GM04503 (cell line): ENCODE measurements around the gene LAMA5.
A peak's percentile ranks its signal among the peaks of the same experiment; 100 is the strongest.

Experiments used
- DNase-seq: peaks from one replicate; pipeline ENCODE4 v3.0.0-alpha.2; 2012; ENCODE audit warnings: low read depth

Gene LAMA5, protein sequence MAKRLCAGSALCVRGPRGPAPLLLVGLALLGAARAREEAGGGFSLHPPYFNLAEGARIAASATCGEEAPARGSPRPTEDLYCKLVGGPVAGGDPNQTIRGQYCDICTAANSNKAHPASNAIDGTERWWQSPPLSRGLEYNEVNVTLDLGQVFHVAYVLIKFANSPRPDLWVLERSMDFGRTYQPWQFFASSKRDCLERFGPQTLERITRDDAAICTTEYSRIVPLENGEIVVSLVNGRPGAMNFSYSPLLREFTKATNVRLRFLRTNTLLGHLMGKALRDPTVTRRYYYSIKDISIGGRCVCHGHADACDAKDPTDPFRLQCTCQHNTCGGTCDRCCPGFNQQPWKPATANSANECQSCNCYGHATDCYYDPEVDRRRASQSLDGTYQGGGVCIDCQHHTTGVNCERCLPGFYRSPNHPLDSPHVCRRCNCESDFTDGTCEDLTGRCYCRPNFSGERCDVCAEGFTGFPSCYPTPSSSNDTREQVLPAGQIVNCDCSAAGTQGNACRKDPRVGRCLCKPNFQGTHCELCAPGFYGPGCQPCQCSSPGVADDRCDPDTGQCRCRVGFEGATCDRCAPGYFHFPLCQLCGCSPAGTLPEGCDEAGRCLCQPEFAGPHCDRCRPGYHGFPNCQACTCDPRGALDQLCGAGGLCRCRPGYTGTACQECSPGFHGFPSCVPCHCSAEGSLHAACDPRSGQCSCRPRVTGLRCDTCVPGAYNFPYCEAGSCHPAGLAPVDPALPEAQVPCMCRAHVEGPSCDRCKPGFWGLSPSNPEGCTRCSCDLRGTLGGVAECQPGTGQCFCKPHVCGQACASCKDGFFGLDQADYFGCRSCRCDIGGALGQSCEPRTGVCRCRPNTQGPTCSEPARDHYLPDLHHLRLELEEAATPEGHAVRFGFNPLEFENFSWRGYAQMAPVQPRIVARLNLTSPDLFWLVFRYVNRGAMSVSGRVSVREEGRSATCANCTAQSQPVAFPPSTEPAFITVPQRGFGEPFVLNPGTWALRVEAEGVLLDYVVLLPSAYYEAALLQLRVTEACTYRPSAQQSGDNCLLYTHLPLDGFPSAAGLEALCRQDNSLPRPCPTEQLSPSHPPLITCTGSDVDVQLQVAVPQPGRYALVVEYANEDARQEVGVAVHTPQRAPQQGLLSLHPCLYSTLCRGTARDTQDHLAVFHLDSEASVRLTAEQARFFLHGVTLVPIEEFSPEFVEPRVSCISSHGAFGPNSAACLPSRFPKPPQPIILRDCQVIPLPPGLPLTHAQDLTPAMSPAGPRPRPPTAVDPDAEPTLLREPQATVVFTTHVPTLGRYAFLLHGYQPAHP (N-terminal part only)

DNA sequence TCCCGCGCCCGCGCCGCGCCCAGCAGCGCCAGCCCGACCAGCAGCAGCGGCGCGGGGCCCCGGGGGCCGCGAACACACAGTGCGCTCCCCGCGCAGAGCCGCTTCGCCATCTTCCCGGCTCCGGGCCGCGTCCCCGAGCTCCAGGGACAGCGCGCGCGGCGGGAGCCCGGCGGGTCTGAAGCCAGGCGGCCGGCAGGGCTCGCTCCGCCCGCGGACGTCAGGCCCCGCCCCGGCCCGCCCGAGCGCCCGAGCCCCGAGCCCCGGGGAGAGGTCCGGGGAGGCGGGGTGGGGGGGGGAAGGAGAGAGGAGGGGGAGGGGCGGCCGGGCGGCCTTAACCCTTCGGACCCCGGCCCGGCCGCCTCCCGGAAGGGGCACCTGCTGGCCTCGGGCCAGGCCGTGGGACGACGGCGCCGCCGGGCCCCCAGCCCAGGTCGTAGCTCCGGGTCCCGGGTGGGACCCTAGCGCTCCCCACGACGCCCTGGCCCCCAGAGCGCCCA is at the start of gene LAMA5:
LAMA5 (minus strand) TSS at position 177 of the 497 bp plus-strand sequence; CDS start at position 110, 67 bp downstream.
- no peak for DNase-seq

DNA sequence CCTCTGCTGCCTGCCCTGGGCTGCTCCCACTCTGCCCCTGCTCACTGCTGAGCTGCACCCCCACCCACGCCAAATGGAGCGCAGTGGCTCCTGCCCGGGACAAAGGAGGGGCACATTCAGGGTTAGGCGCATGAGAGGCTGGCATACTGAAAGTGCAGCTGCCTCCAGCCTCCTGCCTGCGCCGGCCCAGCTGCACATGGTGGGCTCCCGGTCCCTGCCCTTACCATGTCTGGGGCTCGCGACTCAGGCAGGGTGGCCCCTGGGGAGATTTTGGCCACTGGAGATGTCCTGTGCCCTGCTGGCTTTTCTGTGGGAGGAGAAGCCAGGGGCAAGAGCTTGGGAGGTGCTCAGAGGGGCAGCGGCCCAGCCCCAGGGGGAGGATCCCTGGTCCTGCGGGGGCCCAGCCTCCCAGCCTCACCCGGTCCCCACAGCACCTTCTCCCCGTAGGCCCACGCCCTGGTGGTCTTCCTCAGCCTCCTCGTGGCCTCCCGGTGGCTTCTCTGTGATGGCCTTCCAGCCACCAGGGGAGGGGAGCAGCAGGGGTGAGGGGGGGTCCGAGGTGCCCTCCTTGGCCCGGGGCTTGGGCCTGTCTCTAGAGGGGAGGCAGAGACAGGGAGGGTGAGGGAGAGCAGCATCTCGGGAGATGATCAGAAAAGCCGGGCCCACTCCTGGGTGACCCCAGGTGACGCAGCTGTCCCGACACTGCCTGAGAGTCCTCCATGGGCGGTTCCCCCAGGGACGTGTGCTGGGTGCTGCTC is 48.4 kb upstream of the LAMA5 start:
- DNase-seq = no peak

DNA sequence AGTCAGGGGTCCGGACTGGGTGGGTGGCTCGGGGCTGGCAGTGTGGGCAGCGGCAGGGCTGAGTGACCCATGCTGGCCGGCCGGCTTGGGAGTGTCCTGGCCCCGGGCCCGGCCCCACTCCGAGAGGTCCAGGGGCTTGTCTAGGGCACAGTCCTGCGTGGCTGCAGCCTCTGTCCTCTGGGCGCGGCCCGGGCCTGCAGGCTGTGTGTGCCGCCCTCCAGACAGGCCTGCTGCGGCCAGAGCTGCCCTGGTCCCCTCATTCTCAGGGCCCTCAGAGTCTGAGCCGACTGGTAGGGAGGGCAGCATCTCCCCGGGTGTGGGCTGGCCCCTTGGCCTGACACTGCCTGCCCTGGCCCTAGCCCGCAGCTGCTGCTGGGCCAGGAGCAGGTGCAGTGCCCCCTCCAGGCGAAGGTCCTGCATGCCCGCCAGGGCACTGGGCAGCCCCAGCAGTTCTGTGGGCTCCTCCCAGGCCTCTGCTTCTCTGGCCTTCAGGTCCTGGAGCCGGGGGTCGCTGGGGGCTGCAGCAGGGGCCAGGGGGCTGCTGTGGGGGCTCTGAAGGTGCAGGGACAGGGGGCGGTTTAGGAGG is 46.9 kb upstream of the LAMA5 start:
- no peak for DNase-seq

DNA sequence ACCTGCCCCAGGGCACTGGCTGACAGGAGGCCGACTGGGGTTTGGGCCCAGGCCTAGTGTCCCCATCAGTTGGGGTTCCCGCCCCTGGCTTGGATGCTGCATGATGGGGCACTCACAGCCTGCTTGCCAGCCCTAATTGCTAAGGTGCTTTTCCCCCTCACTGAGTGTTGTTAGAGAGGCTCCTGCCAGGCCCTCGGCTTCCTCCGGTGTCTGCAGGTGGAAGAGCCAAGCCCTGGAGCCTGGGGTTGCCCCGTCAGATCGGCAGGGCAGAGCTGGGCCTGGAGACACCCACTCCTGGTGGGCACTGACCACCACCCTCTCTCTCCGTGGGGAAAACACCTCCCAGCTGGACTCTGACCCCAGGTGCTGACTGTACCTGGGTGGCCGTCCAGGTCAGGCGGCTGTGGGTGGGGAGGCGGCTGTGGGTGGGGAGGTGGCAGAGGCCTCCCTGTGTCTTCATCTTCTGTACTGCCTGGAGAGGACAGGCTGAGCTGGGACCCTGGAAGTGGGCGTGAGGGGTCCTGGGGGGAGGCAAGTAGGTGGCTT is 46.0 kb upstream of the LAMA5 start:
- no peak for DNase-seq

DNA sequence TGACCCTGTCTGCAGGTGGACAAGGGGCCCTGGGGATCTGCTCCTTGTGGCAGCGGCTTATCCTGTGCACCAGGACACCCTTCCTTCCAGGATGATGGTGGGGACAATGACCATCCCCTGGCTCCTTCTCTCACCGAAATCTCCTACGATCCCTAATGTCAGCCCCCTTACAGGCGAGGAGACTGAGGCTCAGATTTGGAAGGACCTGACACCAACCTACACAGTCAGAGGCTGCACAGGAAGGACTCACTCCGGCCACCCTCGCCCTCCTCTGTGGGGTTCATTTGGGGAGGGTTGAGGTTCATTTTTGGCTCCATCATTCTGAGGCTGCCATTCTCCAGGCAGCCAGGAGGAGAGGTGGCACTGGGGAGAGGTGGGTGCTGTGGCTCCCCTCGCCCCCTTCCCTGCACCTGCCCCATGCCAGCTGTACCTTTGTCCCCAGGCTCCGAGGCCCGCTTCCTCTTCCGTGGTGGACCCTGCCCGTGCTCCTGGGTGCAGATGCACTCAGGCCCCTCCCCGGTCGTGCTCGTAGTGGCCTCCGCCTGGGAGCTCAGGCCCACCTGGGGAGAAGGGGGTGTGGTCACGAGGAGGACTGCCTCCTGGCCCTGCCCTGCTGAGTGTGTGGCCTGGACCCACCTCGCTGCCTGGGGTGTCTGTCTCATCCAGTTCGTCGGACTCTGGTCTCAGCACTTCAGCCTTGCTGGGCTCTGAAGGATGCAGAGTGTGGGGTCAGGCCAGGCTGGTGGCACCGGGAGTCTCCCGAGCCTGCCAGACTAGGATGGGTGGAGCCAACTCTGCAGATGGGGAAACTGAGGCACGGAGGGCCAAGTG is 45.3 kb upstream of the LAMA5 start:
- no peak for DNase-seq

DNA sequence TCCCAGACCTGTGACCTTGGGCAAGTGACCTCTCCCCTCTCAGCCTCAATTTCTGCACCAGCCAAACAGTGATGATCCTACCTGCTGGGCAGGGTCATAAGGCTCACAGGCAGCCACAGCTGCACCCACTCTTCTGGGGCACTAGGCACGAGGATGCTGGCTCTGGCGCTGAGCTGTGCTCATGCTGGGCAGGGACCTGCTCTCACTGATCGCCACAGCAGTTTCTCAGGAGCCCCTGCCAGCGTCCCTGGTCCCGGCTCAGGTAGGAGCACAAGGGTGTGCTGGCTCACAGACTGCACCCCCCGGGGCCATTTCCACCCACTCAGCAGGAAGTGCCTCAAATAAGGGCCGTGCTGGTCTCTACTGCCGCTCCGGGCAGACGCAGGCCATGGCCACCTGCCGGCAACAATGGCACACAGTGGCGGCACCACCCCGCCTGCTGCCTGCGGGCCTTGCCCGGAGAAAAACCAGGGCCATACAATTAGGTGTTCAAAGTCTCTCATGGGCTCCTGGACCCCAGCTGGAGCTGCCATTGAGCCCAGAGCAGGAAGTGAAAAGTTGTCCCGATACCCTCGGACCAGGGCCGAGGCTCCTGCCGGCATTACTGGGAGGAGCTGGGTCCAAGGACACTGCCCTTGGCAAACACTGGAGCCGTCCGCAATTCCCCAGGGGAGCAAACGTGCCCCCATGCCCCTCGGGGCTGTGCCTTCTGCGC is 44.5 kb upstream of the LAMA5 start:
- no peak for DNase-seq

DNA sequence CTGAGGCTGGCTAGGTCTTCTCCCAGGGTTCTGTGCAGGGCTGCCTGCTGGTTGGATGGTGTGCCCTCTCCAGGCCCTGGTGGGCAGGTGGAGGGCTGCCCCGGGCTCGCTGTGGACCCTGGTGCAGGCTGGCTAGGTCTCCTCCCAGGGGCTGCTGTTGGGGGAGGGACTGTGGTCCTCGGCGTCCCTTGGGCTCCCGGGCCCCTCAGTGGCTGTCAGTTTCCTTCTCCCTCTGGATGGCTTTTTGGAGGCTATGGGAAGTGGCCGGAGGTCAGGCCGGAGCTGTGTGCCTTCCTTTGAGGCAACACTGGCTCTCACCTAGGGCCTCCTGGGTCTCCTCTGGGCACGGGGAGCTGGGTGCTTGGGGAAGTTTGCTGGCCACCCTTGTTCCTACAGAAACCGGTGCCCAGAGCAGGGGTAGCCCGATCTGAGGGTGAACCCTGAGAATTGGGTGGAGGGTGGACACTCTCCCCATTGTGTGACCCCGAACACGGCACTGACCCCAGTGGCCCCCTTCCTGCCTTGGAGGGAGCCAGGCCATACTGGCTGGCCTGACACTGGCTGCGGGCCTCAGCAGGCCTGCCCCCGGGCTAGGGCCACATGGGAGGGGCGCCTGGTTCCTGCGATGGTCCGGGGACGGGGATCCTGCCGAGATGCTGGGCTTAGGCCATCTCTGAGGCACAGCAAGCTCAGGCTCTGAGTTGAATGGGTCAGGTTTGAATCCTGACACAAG is 43.8 kb upstream of the LAMA5 start:
- DNase-seq = no peak

DNA sequence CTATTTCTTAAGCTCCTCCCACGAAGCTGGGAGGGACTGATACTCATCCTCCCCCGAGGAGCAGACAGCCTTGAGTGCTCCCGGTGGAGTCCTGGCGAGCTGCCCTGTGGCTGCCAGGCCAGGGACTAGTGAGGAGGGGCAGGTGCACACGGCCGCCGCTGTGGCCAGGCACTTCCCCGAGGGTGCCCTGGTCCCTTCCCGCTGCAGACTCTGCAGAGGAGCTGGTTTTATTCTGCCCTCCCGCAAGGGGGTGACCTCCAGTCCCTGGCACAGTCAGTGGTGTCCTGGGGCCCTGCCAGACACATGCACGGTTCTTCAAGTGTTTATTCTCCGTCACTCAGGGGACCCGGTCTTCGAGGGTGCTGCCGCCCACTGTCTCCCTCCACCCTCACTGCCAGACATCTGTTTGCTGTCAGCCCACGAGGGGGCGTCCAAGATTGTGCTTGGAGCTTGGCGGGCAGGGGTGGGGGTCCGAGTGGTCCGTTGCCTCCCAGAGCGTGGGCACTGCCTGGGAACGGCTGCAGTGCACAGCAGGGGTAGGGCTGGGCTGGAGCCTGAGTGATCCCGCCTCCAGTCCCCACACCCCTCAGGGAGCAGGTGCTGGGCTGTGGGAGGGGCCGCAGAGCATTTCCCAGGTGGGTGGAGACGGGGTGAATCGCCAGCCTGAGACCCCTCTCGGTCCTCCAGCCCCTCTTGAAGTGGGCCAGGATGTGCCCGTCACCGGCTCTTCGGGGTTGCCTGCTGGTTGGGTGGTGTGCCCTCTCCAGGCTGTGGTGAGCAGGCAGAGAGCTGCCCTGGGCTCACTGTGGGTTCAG is 43.0 kb upstream of the LAMA5 start:
- no peak for DNase-seq

DNA sequence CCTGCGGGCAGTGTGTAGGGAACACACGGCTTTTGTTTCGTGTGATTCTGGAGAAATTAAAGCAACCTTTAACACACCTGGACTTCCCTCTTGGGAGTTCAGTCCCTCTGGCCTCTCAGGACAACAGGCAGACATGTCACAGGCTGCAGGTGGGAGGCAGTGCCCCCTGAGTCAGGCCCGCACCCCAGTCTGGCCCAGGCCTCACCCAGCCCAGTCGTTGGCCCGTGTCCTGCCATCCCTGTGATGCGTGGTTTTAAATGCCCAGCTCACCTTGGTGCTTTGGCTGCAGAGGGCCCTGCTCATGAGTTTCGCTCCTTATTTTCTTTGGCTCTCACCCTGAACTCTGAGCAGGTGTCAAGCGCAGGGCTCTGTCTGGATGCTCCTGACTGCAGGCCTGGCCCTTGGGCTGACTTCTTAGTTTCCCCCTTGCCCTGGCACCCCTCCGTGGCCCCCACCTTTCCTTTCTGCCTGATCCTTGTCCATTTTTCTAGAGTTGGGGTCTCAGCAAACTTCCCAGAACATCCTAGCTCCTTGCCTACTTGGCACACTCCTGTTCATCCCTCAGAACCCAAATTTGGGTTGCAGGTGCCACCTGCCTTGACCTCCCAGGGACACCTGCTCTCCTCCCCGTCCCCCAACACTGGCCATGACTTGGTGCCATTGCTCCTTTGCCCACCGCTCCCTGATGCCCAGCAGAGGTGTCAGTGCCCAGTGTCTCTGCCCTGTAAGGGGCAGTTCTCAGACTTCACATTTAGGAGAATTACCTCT is 42.2 kb upstream of the LAMA5 start:
- DNase-seq = no peak

DNA sequence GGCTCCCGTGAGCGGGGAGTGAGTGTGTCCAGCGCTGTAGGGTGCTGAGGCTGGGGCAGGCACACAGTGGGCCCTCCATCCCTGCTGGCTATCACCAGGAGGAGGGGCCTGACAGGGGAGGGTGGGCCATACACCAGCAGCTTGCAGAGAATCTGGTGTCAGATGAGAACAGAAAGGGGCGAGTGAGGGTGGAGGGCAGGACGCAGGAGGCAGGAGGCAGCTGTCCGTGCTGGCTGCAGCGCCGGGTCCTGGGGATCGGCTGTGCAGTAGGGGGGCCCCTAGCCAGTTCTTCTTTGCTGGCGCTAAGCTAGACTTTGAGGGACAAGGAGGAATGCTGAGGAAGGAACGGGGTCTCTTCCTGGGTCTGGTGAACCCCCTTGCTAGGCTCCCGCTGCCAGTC is 41.5 kb upstream of the LAMA5 start:
- no peak for DNase-seq

DNA sequence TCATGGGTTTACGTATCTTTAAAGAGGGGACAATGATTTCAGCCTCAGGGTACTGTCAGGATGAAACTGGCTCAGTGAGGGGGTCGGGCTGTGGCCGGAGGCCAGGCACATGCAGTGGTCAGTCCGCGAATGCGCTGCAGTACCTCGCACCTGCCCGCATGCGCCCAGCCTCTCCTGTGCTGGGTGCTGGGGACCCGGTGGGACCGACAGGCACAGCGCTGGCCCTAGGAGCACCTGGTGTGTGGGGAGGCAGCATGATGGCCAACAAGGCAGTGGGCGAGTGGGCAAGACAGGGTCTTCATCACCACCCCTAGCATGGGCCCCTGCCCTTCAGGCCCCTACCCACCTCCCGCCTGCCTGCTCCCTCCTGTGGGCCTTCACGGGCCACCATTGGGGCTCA is 40.9 kb upstream of the LAMA5 start:
- DNase-seq = no peak

DNA sequence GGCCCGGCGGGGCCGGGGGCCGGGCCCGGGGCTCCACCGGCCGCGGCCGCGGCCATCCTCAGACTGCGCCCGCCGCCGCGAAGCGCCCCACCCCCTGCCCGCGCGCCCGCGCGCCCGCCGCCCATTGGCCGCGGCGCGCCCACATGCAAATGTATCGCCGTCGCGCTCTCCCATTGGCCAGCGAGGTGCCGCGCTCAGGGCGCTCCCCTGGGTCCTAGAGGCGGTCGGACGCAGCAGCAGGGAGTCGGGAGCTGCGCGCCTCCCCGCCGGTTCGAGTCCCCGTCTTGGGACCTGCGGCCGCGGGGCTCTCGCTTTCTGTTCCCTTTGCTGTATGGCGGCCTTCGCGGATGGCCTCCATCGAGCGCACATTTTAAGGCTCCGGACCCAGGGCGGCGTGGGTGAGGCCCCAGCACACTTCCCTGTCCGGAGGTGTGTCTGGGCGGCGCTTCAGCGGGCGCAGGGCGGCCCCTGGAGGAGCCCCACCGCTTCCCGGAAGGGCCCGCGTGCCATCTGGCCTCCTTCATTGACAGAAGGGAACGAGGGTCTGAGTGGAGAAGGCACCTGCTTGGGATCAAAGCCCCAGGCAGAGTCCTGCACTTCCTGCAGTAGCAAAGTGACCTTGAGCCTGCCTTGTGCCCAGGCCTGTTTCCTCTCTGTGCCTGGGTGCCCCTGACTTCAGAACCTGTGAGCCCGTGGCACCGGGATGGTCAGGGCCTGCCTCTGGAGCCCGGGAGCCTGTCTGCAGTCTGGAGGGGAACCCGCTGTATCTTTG is 40.3 kb upstream of the LAMA5 start, which contains the start of gene CABLES2:
CABLES2 (minus strand) TSS at position 65 of the 772 bp plus-strand sequence; CDS start at position 56, 9 bp downstream.
- DNase-seq = peak; percentile 58

DNA sequence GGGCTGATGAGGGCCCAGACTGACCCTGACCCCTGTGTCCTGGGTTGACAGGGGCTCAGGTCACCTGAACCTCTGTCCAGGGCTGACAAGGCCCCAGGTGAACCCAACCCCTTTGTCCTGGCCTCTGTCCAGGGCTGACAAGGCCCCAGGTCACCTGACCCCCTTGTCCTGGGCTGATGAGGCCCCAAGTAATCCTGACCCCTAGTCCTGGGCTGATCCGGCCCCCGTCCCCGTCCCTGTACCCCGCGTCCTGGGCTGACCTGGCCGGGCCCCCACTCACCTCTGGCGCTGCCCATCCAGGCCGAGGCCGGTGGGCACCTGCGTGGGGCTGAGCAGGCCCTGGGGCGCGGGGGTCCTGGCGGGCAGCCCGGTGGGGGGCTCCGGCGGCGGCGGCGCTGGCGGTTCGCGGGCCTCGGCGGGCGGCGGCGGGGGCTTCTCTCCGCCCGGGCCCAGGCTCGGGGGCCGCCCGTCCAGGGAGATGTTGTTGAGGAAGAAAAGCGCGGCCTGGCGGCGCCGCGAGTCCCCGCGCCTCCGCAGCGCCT is 39.6 kb upstream of the LAMA5 start:
- DNase-seq = no peak

DNA sequence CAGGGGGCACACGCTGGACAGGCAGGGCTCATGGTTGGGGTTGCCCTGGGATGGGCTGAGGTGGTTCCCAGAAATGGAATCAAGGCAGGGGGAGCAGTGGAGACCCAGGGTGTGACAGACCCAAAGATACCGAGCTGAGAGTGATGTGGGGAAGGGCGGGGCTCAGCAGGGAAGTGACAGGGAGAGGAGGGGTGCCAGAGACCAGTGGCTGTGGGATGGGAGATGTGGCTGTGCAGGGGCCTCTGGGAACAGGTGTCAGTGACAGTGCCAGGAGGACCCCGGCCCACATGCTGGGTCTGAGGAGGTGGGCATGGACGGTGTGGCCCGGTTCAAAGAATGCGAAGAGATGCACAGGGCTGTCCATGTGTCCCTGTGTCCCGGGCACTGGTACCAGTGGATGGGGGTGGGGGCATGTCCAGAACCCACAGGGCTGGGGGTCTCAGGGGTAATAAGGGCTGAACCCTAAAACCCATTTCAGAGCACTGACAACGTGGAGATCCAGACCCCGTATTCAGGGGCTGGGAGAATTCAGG is 38.9 kb upstream of the LAMA5 start:
- DNase-seq = no peak
